ENCODE data around the gene PPP1R15B.

Gene PPP1R15B

DNA sequence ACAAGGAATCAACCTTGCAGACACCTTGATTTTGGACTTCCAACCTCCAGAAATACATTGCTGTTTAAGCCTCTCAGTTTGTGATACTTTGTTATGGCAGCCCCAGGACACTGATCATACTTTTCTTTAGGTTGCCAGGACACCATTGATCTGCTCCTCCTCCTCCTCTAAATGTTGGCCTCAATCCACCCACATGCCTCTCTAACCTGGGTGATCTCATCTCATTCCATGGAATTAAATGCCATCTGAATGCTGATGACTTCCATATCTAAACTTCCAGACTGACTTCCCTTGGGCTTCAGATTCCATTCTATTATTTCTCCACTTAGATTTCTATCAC is 7.4 kb upstream of the PPP1R15B start:
- no peak for DNase-seq

DNA sequence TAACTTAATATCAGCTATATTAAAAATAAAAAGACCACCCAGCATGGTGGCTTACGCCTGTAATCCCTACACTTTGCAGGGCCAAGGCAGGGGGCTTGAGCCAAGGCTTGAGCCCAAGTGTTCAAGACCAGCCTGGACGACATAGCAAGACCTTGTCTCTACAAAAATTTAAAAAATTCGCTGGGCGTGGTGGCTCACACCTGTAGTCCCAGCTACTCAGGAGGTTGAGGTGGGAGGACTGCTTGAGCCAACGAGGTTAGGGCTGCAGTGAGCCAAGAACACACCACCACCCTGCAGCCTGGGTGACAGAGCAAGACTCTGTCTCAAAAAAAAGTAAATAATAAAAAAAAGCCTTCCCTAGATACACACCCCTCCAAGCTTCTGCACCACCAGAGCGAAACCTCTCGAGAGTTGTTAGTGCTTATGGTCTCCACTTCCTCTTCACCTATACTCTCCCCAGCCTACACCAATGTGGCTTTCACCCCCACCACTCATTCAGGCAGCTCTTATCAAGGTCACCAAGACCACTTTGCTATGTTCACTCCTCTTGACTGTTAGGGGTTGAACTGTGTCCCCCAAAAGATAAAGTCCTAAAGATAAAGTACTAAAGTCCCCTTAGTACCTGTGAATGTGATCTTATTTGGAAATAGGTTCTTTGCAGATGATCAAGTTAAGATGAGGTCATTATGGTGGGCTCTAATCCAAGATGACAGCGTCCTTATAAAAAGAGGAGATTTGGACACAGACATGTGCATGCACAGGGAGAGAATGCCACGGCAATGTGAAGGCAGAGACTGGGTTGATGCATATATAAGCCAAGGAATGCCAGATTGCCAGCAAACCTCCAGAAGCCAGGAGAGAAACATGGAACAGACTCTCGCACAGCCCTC is 6.8 kb upstream of the PPP1R15B start:
- no peak for DNase-seq

DNA sequence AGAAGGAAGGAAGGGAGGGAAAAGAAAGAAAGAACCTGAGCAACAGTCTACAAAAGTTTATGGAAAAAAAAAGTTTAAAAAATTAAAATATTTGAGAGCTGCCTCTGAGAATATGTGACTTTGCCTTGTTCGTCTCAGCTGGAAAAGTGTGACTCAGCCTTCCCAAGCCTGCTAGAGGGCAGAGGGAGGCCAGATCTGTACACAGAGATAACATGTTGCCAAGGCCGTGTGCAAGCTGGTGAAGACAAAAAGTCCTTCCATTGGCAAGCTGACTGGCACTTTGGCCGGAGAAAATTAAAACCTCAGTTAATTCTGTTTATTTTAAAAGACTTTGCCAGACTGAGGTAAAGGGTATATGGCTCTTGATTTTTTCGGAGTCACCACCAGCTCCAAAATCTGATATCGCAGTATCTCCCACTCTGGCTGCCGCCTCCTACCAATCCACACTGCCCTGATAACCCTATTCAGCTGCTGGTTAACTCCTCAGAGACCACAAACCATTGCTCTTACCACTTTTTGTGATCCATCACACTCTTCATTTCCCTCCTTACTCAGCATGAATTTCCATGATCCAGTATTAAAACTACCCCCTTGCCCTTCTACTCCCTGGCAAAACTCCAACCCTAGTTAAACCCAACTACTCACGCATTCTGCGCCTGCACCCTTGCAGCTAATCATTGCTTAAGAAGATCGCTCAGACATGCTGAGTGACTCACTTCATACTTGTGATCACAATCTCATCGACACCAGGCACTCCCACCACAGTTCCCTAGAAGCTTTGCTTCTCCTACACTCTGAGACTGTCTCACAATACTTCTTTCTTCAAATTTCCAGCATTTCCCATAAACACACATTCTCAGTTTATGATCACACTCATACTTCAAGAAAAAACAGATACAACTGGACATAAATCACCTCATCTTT is 5.7 kb upstream of the PPP1R15B start:
- DNase-seq, result peak in 1 of 2 donors; percentile 66

DNA sequence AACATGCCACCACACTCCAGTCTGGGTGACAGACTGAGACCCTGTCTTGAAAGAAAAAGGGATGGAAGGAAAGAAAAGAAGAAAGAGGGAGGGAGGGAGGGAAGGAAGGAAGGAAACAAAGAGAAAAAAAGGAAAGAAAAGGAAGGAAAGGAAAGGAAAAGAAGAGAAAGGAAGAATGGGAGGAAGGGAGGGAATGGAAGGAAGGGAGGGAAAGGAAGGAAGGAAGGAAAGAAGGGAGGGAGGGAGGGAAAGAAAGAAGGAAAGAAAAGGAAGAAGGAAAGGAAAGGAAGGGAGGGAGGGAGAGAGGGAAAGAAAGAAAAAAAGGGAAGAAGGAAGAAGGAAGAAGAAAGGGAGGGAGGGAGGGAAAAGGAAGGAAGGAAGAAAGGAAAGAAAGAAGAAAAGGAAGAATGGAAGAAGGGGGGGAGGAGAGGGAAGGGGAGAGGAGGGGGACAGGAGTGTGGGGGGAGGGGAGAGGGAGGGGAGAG is 5.0 kb upstream of the PPP1R15B start:
- DNase-seq, result no peak

DNA sequence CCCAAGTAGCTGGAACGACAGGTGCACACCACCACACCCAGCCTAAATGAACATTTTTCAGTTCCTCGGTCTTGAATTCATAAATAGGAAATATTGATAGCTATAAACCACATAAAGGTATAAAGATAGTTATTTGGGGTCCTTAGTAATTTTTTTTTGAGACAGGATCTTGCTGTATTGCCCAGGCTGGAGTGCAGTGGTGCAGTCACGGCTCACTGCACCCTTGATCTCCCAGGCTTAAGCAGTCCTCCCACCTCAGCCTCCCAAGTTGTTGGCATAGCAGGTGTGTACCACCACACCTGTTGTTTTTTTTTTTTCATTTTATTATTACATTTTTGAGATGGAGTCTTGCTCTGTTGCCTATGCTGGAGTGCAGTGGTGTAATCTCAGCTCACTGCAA is 3.7 kb upstream of the PPP1R15B start:
- DNase-seq, result no peak

DNA sequence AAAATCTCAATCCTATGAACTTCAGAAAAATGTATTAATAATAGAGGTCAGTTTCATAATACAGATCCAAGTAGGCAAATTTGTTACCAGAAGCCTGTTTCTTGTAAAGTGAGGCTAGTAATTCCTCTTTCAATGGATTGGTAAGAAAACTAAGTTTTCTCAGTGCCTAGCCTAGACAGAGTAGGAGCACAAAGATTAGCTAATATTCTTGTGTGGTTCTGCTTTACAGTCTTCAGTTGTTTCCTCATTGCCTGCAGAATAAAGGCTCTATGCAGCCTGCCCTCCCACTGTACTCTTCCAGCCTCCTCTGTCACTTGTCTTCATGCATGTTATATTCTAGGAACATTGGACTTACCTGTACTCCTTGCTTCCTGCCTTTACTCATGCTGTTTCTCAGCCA is 2.4 kb upstream of the PPP1R15B start:
- DNase-seq, result no peak

DNA sequence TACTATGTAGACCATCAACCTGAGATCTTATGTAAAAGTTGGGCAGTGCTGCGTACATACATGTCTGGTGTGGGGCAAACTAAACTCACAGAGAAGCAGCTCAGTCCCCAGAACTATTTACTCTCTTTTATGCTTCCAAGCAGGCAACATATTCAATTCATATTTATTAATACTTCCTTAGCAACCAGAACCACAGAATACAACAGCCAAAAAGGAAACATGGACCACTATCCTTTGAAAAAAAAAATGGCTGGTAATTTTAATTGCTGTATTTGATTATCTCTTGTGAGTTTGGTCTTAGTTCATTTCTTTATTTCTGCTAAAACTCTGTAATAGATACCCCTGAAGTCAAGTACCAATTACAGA is 1.5 kb upstream of the PPP1R15B start:
- DNase-seq, result no peak

DNA sequence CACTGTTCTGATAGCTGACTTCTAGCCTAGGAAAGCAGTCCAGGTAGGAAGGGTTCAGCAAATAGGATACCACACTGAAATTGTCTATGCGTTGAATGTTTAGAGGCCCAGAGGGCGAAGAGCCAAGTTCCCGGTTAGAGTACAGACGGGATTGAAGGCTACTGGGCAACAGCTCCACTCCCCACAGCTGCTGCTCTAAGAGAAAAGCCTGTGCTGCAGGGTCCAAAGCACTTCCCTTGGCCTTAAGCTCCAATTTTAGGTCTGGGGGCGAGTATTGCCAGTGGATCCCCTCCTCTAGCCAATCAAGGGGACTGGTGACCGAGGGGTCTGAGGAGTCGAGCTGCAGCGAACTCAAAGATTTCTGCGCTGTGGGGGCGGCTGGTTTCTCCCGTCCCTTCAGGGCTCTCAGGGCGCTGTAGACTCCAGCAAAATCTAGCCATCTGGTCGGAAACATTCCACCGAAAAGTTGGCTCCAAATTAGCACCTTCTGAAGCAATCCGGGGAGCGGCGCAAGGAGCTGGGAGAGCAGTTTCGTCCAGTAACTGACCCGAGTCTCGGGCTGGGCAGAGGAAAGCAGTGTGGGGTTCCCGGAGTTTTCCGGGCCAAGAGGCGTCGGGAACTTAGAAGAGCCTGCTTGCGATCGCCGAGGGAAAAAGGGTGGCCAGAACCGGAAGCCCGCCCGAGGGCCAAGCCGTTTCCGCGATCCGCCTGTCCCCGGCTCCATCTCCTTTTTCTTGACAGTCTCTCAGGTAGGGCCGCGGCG is 748 bp downstream of the PPP1R15B start:
- no peak for DNase-seq

DNA sequence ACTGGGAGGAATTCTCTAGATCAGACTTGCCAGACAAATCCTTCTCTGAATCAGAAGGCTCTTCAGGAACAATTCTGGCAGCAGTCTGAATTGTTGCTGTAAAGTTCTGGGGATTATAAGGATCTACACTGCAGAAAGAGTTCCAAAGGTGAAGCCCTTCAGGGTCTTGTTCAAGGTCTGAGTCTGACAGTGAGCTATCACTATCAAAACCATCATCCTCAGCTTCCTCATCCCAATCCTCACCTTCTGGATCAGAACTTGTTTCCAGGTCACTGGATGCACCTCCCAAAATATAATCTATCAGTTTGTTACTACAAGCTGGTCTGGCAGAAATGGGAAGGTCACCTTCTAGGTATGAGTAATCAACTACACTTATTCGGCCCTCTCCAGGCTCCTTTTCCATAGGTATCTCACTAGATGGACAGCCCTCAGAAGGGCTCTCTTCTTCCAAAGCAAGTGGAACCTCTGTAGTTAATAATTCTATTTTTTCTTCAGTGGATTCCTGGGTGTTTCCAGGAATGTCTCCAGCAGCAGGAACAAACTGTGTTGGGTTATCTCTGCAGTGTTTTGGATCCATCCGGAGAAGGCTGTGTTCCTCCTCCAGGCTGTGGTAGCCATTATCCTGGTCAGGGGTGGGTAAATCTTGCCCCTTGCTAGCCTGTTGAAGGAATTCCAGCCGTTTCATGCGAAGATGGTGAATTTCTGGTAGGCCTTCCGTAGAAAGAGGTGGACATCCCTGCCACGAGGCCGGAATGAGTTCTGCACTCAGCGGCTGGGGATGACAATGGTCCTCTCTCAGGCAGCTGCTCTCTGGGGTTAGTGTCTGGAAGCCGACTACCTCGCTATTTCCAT is 1.6 kb downstream of the PPP1R15B start:
- no peak for DNase-seq

DNA sequence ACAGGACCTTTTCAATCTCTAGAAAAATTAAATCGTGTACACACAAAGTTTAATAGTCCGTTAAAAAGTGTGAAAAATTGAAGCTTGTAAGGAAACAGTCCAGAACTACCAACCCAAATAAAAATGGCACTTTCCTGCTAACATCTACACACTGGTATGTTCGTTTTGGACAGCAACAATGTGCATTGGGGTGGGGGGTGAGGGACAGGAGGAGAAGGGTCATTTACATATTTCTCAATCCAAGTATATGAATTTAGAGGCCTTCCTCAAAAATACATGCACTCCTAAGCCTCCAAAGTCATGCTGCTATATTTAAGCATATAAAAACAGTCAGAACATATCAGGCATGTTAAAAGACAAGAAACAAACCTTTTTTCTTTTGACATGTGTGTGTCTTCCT is 2.5 kb downstream of the PPP1R15B start:
- peak in 1 of 2 donors; percentile 33 for DNase-seq

DNA sequence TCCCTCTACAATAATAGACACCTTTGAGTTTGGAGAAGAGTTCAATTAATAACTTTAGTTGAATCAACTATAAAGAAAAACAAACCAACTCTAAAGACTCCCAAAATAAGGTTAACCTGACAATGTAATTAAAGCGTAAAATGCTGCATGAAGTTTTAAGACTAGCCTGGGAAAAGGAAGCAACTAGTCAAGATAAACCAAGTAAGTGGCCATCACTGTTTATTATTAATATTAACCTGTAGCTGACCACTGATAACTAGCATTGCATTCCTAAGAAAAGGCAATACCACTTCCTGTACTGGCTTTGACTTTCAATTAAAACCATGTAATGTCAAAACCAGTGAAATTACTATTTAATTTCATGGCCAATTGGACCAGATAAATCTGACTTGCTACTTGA is 3.0 kb downstream of the PPP1R15B start:
- peak in 1 of 2 donors; percentile 10 for DNase-seq

DNA sequence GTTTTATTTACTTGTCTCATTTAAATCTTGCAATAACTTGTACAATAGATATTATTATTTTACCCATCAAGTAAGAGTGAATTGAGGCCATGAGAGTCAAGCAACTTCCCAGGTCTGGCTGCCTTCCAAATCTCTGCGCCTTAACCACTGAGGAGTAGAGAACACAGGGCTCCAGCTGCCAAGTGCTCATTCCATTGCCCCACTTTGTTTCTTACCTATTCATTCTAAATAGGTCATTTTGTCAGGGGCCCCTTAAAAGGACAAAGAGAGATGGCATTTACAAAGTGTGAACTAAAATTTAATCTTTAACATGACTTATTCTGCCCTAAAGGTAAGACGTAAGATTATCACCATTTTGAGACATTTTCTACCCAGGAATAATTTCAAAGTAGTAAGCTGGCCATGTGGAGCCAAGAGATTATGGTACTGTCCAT is 3.5 kb downstream of the PPP1R15B start:
- DNase-seq, result peak in 1 of 2 donors; percentile 51

DNA sequence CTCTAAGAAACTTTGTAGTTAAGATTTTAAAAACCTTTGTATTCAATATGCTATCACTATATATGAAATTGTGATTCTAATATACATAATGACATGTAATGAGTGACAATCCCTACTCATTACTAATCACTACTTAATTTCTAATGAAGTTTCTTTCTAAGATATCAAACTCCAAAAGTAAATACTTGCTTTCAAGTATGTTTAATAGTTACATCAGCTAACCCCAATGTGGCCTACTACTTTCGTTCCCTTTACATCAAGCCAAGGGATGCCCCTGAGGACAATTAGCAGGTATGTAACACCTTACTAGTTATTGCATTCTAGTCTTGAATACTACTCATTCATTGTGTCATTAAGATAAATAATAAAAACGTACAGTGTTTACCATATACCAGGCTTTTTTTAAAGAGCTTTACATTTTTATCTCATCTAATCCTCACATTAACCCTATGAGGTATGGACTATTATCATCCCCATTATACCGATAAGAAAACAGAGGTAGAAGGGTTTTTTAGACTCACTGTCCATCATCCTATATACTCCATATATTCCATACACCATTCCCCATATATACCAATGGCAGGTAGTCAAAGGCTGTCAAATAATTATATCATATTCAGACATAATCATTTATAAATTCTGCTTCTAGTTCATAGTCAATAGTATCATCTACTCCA is 4.2 kb downstream of the PPP1R15B start:
- peak in 1 of 2 donors; percentile 26 for DNase-seq

DNA sequence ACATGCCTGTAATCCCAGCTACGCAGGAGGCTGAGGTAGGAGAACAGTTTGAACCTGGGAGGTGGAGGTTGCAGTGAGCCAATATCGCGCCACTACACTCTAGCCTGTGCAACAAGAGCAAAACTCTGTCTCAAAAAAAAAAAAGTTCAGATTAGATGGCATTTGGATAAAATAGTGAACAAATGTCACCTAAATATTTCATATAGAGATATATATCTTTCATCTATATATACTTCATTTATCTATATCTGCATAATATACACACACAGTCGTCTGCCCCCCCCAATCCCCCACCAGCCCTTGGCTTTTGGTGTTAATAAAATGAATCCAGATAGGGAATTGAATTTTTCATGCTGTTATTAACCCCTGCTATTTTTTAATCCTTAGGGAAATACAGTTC is 5.0 kb downstream of the PPP1R15B start:
- DNase-seq, result peak in 1 of 2 donors; percentile 23

DNA sequence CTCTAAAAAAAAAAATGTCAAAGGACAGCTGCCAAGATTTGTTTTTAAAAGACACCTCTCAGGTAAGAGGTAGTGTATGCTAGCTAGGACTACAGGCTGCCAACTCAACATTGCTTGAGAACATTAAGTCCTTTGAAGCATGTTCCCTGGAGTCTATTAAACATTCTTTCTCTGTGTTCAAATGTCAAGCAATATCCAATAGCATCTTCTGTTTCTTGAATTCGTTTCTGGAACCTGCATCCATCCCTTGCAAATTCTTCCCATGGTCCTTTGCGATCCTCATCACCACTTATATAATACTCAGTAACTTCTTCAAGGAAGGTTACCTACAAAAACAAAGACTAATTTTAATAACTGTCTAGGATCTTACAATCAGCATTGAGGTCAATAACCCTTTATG is 5.6 kb downstream of the PPP1R15B start:
- peak in 1 of 2 donors; percentile 30 for DNase-seq

DNA sequence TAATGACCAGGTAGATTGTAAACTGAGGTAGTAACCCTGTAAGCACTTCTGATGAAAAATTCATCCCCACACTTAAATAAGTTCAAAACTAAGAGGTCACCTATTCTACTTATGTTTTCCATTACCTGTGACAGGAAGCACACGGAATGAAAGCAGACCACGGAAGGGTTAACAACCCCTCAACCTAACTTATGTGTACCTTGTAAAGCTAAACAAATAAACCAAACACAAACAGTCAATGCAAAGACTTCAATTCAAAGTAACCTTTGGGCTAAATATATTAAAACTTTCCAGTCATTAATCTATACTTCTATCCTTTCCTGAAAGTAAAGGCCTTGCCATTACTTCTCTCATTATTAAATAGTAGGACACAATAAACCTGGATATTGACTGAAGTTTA is 7.0 kb downstream of the PPP1R15B start:
- no peak for DNase-seq

DNA sequence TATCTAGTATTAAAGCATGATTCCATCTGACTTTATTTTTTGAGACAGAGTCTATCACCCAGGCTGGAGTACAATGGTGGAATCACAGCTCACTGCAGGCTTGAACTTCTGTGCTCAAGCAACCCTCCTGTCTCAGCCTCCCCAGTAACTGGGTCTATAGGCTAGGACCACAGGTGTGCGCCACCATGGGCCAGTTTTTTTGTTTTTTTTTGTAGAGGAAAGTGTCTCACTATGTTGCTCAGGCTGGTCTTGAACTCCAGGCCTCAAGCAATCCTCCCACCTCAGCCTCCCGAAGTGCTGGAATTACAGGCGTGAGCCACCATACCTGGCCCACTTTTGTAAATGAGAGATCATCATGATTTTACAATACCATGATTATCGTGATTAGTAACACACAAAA is 9.2 kb downstream of the PPP1R15B start:
- DNase-seq, result no peak

DNA sequence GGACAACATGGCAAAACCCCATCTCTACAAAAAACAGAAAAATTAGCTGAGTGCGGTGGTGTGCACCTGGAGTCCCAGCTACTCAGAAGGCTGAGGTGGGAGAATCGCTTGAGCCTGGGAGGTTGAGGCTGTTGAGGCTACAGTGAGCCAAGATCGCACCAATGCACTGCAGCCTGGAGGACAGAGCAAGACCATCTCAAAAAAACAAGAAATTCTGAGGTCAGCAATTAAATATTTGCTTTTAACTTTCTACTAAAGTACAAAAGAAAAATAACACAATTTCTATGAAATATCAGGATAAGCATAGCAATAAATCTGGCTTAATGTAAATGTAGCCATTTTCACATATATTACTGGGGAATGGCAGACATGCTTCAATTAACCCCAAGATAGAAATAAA is 9.9 kb downstream of the PPP1R15B start:
- DNase-seq, result no peak

DNA sequence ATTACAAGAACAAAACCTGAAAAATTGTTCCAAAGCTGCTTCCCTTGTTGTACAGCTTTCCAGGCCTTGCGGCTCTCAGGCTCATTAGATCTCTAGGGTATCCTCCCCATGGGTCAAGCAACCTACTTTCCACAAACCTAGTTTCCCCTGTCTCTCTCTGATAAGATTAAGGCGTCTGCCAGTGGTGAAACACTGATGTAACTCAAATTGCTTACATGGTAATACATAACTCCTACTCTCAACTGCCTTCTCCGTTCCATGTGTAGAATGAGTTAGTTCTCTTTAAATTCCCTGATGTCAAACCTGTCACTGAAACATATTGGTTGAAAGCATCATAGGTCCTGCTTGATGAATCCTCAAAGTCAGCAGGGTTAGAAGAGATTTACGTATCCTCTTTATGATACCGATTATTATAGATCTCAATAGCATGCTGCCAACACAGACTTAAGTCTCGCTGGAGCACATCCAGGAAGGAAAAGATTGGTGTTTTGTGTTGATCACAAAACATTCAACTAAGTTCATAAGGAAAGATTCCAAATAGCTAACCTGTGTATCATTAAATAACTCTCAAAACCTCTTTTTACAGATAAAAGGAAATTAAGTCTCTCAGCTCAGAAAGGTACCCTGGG is 10.6 kb downstream of the PPP1R15B start:
- DNase-seq, result no peak

DNA sequence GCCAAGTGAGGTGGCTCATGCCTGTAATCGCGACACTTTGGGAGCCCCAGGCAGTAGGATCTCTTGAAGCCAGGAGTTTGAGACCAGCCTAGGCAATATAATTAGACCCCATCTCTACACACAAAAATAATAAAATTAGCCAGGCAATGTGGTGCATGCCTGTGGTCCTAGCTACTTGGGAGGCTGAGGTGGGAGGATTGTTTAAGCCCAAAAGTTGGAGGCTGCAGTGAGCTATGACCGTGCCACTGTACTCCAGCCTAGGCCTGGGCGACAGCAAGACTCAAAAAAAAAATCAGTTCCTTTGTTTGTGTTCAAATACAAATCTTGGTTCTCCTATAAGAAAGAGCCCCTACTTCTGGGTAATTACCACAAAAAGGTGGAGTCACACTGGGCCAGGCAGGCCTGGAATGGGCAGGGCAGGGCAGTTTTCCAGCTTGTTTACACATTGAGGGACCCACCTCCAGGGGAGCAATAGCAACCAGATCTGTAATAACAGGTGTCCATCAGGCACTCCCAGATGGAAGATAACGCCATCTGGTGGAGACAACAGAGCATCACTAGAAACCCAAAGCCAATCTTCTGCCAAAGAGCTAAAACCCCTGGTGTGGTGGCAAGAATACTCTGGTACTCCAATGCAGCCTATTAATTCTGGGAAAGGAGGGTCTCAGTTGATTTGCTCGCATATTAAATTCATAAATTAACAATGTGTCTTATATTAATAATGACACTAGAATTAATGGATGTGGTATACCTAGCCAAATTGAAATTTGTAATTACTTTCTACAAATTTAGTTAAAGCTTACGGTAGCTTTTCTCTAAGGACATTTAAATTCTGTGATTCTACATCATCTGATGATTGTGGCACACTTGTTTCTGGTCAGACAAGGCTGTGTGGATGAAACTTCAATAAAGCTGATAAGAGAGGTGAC is 13.2 kb downstream of the PPP1R15B start:
- peak; percentile 73 to 84 for DNase-seq
